ENCODE results near the gene CAPS2. TPM values are rescaled to one million over a fixed set of nuclear protein-coding genes. Genes with fewer than 3 reads are reported as not detected.

Gene CAPS2
- total and polyA plus RNA-seq, 8 donors, result 5.2 to 9.8 (median 8.2) TPM

- no peak within 1 kb of the TSS for H3K27ac ChIP-seq
- H3K36me3 ChIP-seq, result no peaks in the 10 kb centered on the region
- intact Hi-C loops (cut with DNase I), result loop anchor here in 1 of 2 donors (10.0 kb wide), 1 partner anchor 160 kb away; no protein-coding TSS in a partner anchor
- H3K4me1 ChIP-seq, result peaks cover 2 to 22% of the 10 kb centered on the region in 2 donors
- no peaks in the 10 kb centered on the region for H3K9me3 ChIP-seq
- H3K27me3 ChIP-seq, result peaks cover 0 to 3% of the 10 kb centered on the region in 2 donors
- ATAC-seq (peak; percentile 89), DNase-seq (peak; percentile 76 to 85 (median 82))
- TF ChIP-seq, protein P1, sequence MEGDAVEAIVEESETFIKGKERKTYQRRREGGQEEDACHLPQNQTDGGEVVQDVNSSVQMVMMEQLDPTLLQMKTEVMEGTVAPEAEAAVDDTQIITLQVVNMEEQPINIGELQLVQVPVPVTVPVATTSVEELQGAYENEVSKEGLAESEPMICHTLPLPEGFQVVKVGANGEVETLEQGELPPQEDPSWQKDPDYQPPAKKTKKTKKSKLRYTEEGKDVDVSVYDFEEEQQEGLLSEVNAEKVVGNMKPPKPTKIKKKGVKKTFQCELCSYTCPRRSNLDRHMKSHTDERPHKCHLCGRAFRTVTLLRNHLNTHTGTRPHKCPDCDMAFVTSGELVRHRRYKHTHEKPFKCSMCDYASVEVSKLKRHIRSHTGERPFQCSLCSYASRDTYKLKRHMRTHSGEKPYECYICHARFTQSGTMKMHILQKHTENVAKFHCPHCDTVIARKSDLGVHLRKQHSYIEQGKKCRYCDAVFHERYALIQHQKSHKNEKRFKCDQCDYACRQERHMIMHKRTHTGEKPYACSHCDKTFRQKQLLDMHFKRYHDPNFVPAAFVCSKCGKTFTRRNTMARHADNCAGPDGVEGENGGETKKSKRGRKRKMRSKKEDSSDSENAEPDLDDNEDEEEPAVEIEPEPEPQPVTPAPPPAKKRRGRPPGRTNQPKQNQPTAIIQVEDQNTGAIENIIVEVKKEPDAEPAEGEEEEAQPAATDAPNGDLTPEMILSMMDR (IDR thresholded peaks at IDR 0.05), result peak; percentile 84 to 94
- peak within 1 kb of the TSS in 1 of 2 donors; percentile 24 for H3K4me3 ChIP-seq
These were observed 4.4 kb upstream of the CAPS2 start, which contains the start of gene GLIPR1L1 for GRCh38 chr12:75334384-75335030. Gene GLIPR1L1 (plus strand): TSS chr12:75334670. CDS start chr12:75334729, 59 bp downstream.

- no peak for ATAC-seq
- Histone ChIP-seq H3K27me3 (no peaks in the 10 kb centered on the region), H3K36me3 (no peaks in the 10 kb centered on the region), H3K9me3 (no peaks in the 10 kb centered on the region), H3K27ac (no peak overlapping the region), H3K4me1 (peaks cover 0 to 15% of the 10 kb centered on the region in 2 donors), H3K4me3 (no peak overlapping the region)
- TF ChIP-seq, protein P1 (IDR thresholded peaks at IDR 0.05), result no peak
- intact Hi-C loops (cut with DNase I), result no loop called here
- DNase-seq, result no peak
These were observed 2.5 kb downstream of the CAPS2 start for GRCh38 chr12:75327642-75328041.

GRCh38 chr12:75323663-75324062, 6.5 kb downstream of the CAPS2 start:
- Histone ChIP-seq H3K4me3 (no peak overlapping the region), H3K36me3 (no peaks in the 10 kb centered on the region), H3K4me1 (no peaks in the 10 kb centered on the region), H3K9me3 (no peaks in the 10 kb centered on the region), H3K27me3 (no peaks in the 10 kb centered on the region), H3K27ac (no peak overlapping the region)
- TF ChIP-seq, protein P1 (IDR thresholded peaks at IDR 0.05), result no peak
- no peak for ATAC-seq
- no peak for DNase-seq
- intact Hi-C loops (cut with DNase I), result no loop called here

DNA sequence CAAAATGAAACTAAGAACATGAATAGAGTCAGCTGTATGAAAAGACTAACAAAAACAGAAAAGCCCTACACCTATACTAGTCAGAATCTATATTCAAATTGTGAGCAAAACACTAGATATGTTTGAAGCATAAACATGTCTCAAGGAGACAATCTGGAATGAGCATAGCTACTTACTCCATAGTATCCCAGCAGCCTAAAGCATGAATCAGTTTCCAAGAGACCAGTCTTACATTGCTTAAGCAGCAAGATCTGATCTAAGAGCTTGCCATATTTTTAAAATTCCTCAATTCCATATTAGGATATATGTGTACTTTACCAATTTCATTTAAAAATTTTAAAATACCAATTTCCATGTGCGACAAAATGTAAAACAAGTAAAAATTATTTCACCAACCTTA, 7.7 kb downstream of the CAPS2 start:
- DNase-seq (no peak), ATAC-seq (no peak)
- Histone ChIP-seq H3K27ac (no peak overlapping the region), H3K36me3 (no peaks in the 10 kb centered on the region), H3K27me3 (no peaks in the 10 kb centered on the region), H3K9me3 (no peaks in the 10 kb centered on the region), H3K4me1 (no peaks in the 10 kb centered on the region), H3K4me3 (no peak overlapping the region)
- intact Hi-C loops (cut with DNase I), result no loop called here
- TF ChIP-seq, protein P1 (IDR thresholded peaks at IDR 0.05), result no peak

DNA sequence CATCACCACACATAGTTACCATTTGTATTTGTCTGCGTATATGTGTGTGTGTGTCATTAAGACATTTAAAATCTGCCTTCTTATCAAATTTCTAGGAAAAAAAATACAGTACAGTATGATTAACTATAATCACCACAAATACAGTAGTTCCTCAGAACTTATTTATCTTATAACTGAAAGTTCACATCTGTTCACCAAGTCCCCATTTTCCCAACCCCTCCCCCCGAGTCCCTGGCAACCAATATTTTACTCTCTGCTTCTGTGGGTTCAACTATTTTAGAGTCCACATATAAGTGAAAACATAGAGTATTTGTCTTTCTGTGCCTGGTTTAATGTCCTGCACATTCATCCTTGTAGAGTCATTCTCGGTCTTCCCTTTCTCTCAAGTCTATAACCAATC, 12.3 kb downstream of the CAPS2 start:
- TF ChIP-seq, protein P1 (IDR thresholded peaks at IDR 0.05), result no peak
- Histone ChIP-seq H3K4me1 (no peaks in the 10 kb centered on the region), H3K4me3 (no peak overlapping the region), H3K9me3 (no peaks in the 10 kb centered on the region), H3K36me3 (no peaks in the 10 kb centered on the region), H3K27ac (no peak overlapping the region), H3K27me3 (no peaks in the 10 kb centered on the region)
- intact Hi-C loops (cut with DNase I), result no loop called here
- ATAC-seq (no peak), DNase-seq (no peak)
